Right atrium auricular region (tissue), 2 donors: ENCODE results near the gene TOR1AIP2. TPM values are rescaled to one million over a fixed set of nuclear protein-coding genes. Genes with fewer than 3 reads are reported as not detected.
"Not testable (repeated sequence)": the region's sequence is repeated elsewhere in the genome, so short reads cannot be mapped to it uniquely, and the experiment has no call there.

ENCODE experiments used
- DNase-seq: peaks from one replicate; pipeline ENCODE4 v3.0.0-alpha.2; 2019; ENCODE audit warnings: low spot score
- H3K27ac ChIP-seq, 2 donors: fragments of 200-600 bp; sonication (generic); 1 replicate in 1 of 2; 2 replicates in 1 of 2; pipeline ENCODE4 v1.5.1; 2016 to 2019
- H3K27me3 ChIP-seq, 2 donors: fragments of 200-600 bp; sonication (generic); one replicate each; pipeline versions ENCODE4 v1.5.1 to v1.6.0; 2017 to 2019
- H3K36me3 ChIP-seq: fragments of 200-600 bp; sonication (generic); one replicate; pipeline ENCODE4 v1.5.1; 2016
- H3K4me1 ChIP-seq, 2 donors: fragments of 200-600 bp; sonication (generic); one replicate each; pipeline versions ENCODE4 v1.5.1 to v1.6.0; 2017 to 2019
- H3K4me3 ChIP-seq, 2 donors: fragments of 200-600 bp; sonication (generic); 1 replicate in 1 of 2; 2 replicates in 1 of 2; pipeline ENCODE4 v1.5.1; 2017 to 2019; ENCODE audit warnings: mild to moderate bottlenecking in 1 of 2, moderate library complexity in 1 of 2
- H3K9me3 ChIP-seq, 2 donors: fragments of 200-600 bp; sonication (generic); one replicate each; pipeline ENCODE4 v1.5.1; 2019
- total RNA-seq, 2 donors: library from RNA; depleted of rRNA; stranded (reverse); fragments of >200 nt; gene quantifications; one replicate each; pipeline ENCODE4 v1.1.0, GENCODE V29; 2016
- TF ChIP-seq, protein P1 (sequence below), 2 donors: fragments of 200-600 bp; sonication (generic); IDR thresholded peaks; one replicate each; pipeline ENCODE4 v1.5.1; 2019; ENCODE audit warnings: antibody characterized with exemption in 2 of 2

The TOR1AIP2 gene
- total RNA-seq, 2 donors from 2014 or later = 44.7 to 59.7 TPM

DNA sequence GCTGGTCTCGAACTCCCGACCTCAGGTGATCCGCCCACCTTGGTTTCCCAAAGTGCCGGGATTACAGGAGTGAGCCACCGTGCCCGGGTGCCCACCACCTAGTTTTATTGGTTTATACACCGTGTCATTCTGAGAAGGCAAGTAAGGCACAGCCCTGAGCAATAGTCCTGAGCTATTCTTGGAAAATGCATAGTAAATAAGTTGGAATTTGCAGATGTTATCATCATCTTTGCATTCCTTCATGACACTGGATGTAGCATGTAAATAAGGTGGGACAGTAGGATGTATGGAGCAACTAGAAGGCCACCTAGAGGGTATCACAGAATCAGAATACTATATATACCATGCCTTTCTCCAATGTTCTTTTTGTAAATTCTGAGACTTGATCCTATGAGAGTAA lies 11.0 kb downstream of the TOR1AIP2 start:
- Histone ChIP-seq H3K4me3 (no peak overlapping the region), H3K36me3 (peaks cover 23% of the 10 kb centered on the region), H3K27me3 (no peaks in the 10 kb centered on the region), H3K27ac (no peak overlapping the region), H3K4me1 (peaks cover 0 to 9% of the 10 kb centered on the region in 2 donors), H3K9me3 (no peaks in the 10 kb centered on the region)
- no peak for DNase-seq
- TF ChIP-seq, protein P1, sequence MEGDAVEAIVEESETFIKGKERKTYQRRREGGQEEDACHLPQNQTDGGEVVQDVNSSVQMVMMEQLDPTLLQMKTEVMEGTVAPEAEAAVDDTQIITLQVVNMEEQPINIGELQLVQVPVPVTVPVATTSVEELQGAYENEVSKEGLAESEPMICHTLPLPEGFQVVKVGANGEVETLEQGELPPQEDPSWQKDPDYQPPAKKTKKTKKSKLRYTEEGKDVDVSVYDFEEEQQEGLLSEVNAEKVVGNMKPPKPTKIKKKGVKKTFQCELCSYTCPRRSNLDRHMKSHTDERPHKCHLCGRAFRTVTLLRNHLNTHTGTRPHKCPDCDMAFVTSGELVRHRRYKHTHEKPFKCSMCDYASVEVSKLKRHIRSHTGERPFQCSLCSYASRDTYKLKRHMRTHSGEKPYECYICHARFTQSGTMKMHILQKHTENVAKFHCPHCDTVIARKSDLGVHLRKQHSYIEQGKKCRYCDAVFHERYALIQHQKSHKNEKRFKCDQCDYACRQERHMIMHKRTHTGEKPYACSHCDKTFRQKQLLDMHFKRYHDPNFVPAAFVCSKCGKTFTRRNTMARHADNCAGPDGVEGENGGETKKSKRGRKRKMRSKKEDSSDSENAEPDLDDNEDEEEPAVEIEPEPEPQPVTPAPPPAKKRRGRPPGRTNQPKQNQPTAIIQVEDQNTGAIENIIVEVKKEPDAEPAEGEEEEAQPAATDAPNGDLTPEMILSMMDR (IDR thresholded peaks at IDR 0.05) = no peak

DNA sequence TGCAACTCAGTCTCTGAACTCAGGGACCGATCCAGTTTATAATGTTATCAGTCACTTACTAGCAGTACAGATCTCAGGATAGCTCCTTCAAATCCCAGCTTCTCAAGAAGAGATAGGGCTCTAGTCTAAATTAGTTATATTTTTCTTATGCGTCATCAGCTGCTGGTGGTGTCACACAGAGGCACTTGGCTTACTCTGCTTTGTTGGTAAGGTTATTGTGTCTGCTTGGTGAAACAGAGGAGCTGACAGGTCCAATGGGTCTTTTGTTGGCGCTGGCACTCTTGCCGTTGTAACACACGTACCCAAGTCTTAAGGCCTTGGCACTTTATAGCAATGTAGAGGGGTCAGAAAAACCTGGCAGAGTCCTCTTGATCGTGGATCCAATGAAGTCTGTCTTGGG lies 12.2 kb downstream of the TOR1AIP2 start:
- Histone ChIP-seq H3K27ac (no peak overlapping the region), H3K9me3 (no peaks in the 10 kb centered on the region), H3K36me3 (peaks cover 23% of the 10 kb centered on the region), H3K27me3 (no peaks in the 10 kb centered on the region), H3K4me3 (no peak overlapping the region), H3K4me1 (no peaks in the 10 kb centered on the region)
- no peak for DNase-seq
- TF ChIP-seq, protein P1 (IDR thresholded peaks at IDR 0.05) = no peak

DNA sequence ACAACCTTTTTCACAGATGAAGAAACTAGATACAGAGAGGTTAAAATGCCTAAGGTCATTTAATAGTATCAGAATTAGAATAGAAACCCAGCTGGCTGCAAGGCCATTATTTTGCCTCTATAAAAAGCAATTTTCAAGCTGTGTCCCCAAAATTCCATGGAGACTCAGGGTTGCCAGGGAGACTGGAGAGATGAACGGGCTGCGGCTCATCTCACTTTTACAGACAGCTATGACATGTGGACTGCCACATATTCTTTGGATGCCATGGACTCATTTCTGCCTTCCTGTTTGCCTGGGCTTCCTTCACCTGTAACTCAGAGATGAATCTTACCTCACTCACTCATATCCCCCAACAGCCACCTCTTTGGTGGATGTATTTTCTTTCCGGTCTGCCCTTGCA lies 17.0 kb downstream of the TOR1AIP2 start:
- Histone ChIP-seq H3K4me3 (no peak overlapping the region), H3K36me3 (peaks cover 25% of the 10 kb centered on the region), H3K9me3 (no peaks in the 10 kb centered on the region), H3K27ac (no peak overlapping the region), H3K4me1 (no peaks in the 10 kb centered on the region), H3K27me3 (no peaks in the 10 kb centered on the region)
- TF ChIP-seq, protein P1 (IDR thresholded peaks at IDR 0.05) = no peak
- no peak for DNase-seq

GRCh38 chr1:179857009-179857408 lies 20.6 kb downstream of the TOR1AIP2 start:
- Histone ChIP-seq H3K9me3 (no peaks in the 10 kb centered on the region), H3K4me3 (no peak overlapping the region), H3K27ac (no peak overlapping the region), H3K36me3 (peaks cover 14% of the 10 kb centered on the region), H3K27me3 (no peaks in the 10 kb centered on the region), H3K4me1 (no peaks in the 10 kb centered on the region)
- DNase-seq = no peak
- TF ChIP-seq, protein P1 (IDR thresholded peaks at IDR 0.05) = no peak

DNA sequence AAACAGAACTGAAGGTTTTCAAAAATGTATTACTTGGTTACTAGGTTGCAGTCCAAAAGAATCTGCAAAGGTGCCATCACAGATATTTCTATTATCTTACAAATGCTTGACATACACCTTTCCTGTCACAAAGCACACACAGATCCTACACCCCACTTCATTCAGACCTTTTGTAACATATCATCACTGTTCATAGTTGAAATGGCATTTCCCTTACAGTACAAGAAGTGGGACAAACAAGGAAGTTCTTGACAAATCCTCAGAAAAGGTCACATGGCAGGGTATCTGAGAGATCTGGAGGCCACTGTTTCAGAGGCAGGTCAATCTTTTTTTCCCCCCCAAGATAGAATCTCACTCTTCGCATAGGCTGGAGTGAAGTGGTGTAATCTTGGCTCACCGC lies 21.3 kb downstream of the TOR1AIP2 start:
- no peaks in the 10 kb centered on the region for H3K4me1 ChIP-seq
- no peak overlapping the region for H3K4me3 ChIP-seq
- no peaks in the 10 kb centered on the region for H3K9me3 ChIP-seq
- TF ChIP-seq, protein P1 (IDR thresholded peaks at IDR 0.05) = no peak
- no peaks in the 10 kb centered on the region for H3K27me3 ChIP-seq
- no peak for DNase-seq
- H3K27ac ChIP-seq = no peak overlapping the region
- peaks cover 21% of the 10 kb centered on the region for H3K36me3 ChIP-seq

GRCh38 chr1:179855831-179856230 lies 21.8 kb downstream of the TOR1AIP2 start:
- H3K27me3 ChIP-seq = not testable (repeated sequence)
- peaks cover 26% of the 10 kb centered on the region for H3K36me3 ChIP-seq

More at GRCh38 chr1:179855831-179856230, 21.8 kb downstream of the TOR1AIP2 start:
- H3K4me3 ChIP-seq, H3K9me3 ChIP-seq, DNase-seq, H3K27ac ChIP-seq, H3K4me1 ChIP-seq: not testable (repeated sequence)
